Measurements from ENCODE around the gene STK32C. TPM values are rescaled to one million over a fixed set of nuclear protein-coding genes. Genes with fewer than 3 reads are reported as not detected.

STK32C gene
- total and polyA plus RNA-seq, 8 donors = 3.3 to 13.2 (median 5.2) TPM

GRCh38 chr10:132193907-132194552 is 113.7 kb downstream of the STK32C start:
- H3K27ac ChIP-seq = no peak overlapping the region
- no peaks in the 10 kb centered on the region for H3K27me3 ChIP-seq
- no peaks in the 10 kb centered on the region for H3K36me3 ChIP-seq
- WGBS, 2 donors = 63 to 77% methylated on average over 19 to 21 of the region's 21 CpGs
- intact Hi-C loops (cut with DNase I) = no loop called here
- DNase-seq = peak in 3 of 6 donors; percentile 26 to 68 (median 67)
- H3K9me3 ChIP-seq = no peaks in the 10 kb centered on the region
- no peak for FAIRE-seq
- no peaks in the 10 kb centered on the region for H3K4me1 ChIP-seq
- no peak overlapping the region for H3K4me3 ChIP-seq
- TF ChIP-seq CTCF (IDR thresholded peaks at IDR 0.05) = no peak
- ATAC-seq = peak in 3 of 4 donors; percentile 59 to 88 (median 59)

DNA sequence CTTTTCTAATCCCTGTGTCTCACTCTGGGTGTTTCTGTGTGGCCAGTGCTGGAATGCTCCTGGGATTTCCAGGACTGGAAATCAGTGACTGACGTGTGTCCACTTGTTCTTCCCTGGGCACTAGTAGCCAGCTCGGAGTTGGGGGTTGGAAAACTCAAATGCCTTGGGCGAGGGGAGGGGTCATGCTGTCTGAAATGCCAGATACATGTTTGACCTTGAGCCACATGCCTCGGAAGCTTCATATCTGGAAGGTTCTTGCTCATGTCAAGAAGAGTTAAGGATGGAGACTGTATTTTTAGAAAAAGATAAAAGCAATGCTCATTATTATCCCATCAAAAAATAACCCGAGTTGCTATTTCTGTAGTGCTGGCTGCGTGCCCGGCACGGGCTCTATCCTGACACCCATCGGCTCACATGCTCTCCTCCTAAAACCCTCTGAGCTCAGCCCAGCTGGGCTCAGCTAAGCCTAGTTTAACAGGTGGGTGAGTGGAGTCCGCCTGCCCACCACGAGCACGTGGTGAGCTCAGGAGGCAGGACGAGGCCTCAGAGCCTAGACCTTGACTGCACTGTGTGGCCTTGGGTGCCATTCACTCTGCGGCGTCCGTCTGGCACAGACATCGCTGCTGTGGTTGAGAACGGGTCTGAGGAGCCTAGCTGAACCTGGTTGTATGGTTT is 114.6 kb downstream of the STK32C start:
- Histone ChIP-seq H3K4me1 (no peaks in the 10 kb centered on the region), H3K36me3 (no peaks in the 10 kb centered on the region), H3K27ac (no peak overlapping the region), H3K9me3 (no peaks in the 10 kb centered on the region), H3K27me3 (peaks cover 0 to 9% (median 0%) of the 10 kb centered on the region in 4 donors), H3K4me3 (no peak overlapping the region)
- FAIRE-seq (no peak), ATAC-seq (no peak), DNase-seq (no peak)
- intact Hi-C loops (cut with DNase I) = no loop called here
- WGBS, 2 donors = 51 to 60% methylated on average over 18 of the region's 18 CpGs
- no peak for TF ChIP-seq CTCF (IDR thresholded peaks at IDR 0.05)

GRCh38 chr10:132192076-132192975 is 115.4 kb downstream of the STK32C start:
- H3K27me3 ChIP-seq = peaks cover 0 to 9% (median 0%) of the 10 kb centered on the region in 4 donors
- H3K27ac ChIP-seq = no peak overlapping the region
- DNase-seq = peak in 1 of 6 donors; percentile 17
- ATAC-seq = no peak
- no peaks in the 10 kb centered on the region for H3K36me3 ChIP-seq
- intact Hi-C loops (cut with DNase I) = no loop called here
- H3K9me3 ChIP-seq = no peaks in the 10 kb centered on the region
- FAIRE-seq = no peak
- WGBS, 2 donors = 73 to 83% methylated on average over 28 of the region's 28 CpGs
- TF ChIP-seq CTCF (IDR thresholded peaks at IDR 0.05) = no peak
- no peak overlapping the region for H3K4me3 ChIP-seq
- no peaks in the 10 kb centered on the region for H3K4me1 ChIP-seq

GRCh38 chr10:132189810-132190422 is 117.8 kb downstream of the STK32C start:
- intact Hi-C loops (cut with DNase I) = no loop called here
- FAIRE-seq = no peak
- no peak for TF ChIP-seq CTCF (IDR thresholded peaks at IDR 0.05)
- WGBS, 2 donors = 68 to 80% methylated on average over 17 of the region's 17 CpGs
- Histone ChIP-seq H3K9me3 (no peaks in the 10 kb centered on the region), H3K36me3 (no peaks in the 10 kb centered on the region), H3K27ac (no peak overlapping the region), H3K4me3 (no peak overlapping the region), H3K27me3 (peaks cover 0 to 9% (median 0%) of the 10 kb centered on the region in 4 donors), H3K4me1 (peaks cover 0 to 3% (median 0%) of the 10 kb centered on the region in 3 donors)
- no peak for ATAC-seq
- peak in 1 of 6 donors; percentile 53 for DNase-seq

All from pancreas (tissue), 10 donors.